Mammary epithelial cell (primary cell): ENCODE measurements around the gene AGO3.

Source experiments
- EZH2 ChIP-seq: IDR thresholded peaks from 2 replicates; pipeline ENCODE4 v1.6.1; 2012; ENCODE audit warnings: low read length, inconsistent platforms, borderline replicate concordance
- TF ChIP-seq, protein P1 (sequence below), 2 donors: IDR thresholded peaks in 1 of 2; conservative IDR thresholded peaks in 1 of 2; 2 replicates each; pipeline ENCODE4 v1.5.1; 2011 to 2012; ENCODE audit warnings: inconsistent platforms in 2 of 2, low read length in 2 of 2, mild to moderate bottlenecking in 2 of 2, control low read depth in 1 of 2, low read depth in 1 of 2; ENCODE audit not compliant: insufficient read depth in 1 of 2; ENCODE audit errors: extremely low read depth in 1 of 2

DNA sequence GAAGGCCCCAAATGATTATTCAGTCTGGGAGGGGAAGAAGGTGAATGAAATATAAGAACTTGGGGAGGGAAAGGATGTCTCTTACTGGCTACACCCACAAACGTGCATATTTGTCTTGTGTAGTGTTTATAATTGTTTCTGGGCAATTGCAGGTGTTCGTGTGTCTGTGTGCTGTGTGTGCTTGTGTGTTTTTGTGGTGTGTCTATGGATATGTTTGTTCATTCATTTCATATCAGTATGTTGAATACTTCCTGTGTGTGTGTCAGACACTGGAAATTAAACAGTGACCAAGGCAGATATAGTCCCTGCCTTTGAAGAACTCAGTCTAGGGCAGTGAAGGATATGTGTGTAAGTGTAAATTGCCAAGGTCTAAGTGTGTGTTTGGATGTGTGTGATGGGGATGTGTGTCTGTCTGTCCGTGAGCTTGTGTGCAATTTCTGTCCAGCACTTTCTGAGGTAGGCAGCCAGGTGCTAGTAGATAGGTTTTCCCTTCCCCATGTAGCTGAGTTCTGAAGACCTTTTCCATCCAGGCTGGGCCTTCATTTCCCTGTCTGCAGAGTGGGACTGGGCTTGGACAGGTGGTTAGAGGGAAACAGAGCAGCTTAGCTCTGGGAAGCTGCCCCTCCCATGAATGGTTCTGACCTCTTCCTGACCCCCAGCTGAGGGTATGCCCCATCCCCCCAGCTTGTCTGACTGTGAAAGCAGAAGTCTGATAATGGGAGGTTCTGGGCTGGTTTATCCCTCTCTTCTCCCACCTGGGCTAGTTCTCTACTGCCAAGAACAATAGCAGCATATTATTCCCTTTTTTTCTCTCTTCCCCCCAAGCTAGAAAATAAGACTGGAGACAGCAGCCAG is 44.1 kb upstream of the AGO3 start:
- TF ChIP-seq EZH2, result no peak
- TF ChIP-seq, protein P1, sequence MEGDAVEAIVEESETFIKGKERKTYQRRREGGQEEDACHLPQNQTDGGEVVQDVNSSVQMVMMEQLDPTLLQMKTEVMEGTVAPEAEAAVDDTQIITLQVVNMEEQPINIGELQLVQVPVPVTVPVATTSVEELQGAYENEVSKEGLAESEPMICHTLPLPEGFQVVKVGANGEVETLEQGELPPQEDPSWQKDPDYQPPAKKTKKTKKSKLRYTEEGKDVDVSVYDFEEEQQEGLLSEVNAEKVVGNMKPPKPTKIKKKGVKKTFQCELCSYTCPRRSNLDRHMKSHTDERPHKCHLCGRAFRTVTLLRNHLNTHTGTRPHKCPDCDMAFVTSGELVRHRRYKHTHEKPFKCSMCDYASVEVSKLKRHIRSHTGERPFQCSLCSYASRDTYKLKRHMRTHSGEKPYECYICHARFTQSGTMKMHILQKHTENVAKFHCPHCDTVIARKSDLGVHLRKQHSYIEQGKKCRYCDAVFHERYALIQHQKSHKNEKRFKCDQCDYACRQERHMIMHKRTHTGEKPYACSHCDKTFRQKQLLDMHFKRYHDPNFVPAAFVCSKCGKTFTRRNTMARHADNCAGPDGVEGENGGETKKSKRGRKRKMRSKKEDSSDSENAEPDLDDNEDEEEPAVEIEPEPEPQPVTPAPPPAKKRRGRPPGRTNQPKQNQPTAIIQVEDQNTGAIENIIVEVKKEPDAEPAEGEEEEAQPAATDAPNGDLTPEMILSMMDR (conservative IDR thresholded peaks at IDR 0.05 in 1 of 2, IDR thresholded peaks at IDR 0.05 in 1 of 2; ENCODE audit: extremely low read depth in 1 of 2, insufficient read depth in 1 of 2, low read depth in 1 of 2, low read length in 2 of 2), result no peak
